ENCODE data around the gene PXYLP1.
A peak's percentile ranks its signal among the peaks of the same experiment; 100 is the strongest.

Gene PXYLP1

DNA sequence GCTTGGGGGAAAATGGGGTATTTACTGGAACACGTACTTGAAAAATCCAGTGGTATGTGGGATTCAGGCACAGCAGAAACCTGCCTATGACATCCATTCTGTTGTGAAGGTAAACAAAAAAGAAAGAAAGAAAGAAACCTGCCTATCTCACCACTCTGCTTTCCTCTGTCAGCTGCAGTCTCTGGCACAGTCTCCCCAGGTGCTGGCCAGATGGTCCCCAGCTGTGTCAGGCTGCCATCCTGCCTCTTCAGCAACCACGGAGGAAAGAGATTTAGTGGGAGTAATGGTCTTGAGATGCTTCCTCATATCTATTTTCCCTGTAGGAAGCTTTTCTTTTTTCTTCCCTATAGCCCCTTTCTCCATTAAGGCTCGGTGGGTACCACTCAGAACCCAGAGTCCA is 2.5 kb upstream of the PXYLP1 start:
- Histone ChIP-seq H3K27me3 (ENCODE audit: low read depth, low read length) (no peaks in the 10 kb centered on the region), H3K4me3 (ENCODE audit: low read depth in 1 of 2, low read length in 2 of 2) (no peak overlapping the region), H3K9me3 (ENCODE audit: control insufficient read depth in 1 of 2, low read length in 2 of 2) (no peaks in the 10 kb centered on the region), H3K36me3 (ENCODE audit: control insufficient read depth in 1 of 2, insufficient read depth in 2 of 2, low read length in 2 of 2) (no peaks in the 10 kb centered on the region), H3K4me1 (ENCODE audit: control insufficient read depth in 1 of 2, insufficient read depth in 2 of 2, low read length in 2 of 2) (peaks cover 3 to 8% of the 10 kb centered on the region in 2 donors), H3K27ac (ENCODE audit: low read length) (no peak overlapping the region)

DNA sequence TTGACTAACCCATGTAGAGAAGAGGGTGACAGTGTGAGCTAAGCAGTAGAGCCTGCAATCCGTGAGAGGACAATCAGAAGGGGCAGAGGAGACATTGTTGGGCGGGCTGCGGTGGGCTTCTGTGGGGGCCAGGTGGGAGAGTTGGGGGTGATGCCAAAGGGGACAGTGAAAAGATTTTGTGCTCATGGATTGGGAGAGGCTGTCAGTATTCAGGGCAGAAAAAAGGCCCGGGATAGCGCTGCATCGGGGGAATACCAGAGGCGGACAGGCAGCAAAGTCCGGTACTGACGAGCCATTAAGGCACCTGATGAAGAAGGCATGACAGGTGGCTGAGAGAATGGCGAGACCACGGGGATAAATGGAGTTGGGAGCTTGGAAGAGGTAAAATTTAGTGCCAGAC is 1.3 kb upstream of the PXYLP1 start:
- no peak overlapping the region for H3K4me3 ChIP-seq (ENCODE audit: low read depth in 1 of 2, low read length in 2 of 2)
- no peaks in the 10 kb centered on the region for H3K27me3 ChIP-seq (ENCODE audit: low read depth, low read length)
- H3K36me3 ChIP-seq (ENCODE audit: control insufficient read depth in 1 of 2, insufficient read depth in 2 of 2, low read length in 2 of 2): no peaks in the 10 kb centered on the region
- H3K9me3 ChIP-seq (ENCODE audit: control insufficient read depth in 1 of 2, low read length in 2 of 2): no peaks in the 10 kb centered on the region
- H3K4me1 ChIP-seq (ENCODE audit: control insufficient read depth in 1 of 2, insufficient read depth in 2 of 2, low read length in 2 of 2): peaks cover 3 to 8% of the 10 kb centered on the region in 2 donors
- H3K27ac ChIP-seq (ENCODE audit: low read length): no peak overlapping the region

DNA sequence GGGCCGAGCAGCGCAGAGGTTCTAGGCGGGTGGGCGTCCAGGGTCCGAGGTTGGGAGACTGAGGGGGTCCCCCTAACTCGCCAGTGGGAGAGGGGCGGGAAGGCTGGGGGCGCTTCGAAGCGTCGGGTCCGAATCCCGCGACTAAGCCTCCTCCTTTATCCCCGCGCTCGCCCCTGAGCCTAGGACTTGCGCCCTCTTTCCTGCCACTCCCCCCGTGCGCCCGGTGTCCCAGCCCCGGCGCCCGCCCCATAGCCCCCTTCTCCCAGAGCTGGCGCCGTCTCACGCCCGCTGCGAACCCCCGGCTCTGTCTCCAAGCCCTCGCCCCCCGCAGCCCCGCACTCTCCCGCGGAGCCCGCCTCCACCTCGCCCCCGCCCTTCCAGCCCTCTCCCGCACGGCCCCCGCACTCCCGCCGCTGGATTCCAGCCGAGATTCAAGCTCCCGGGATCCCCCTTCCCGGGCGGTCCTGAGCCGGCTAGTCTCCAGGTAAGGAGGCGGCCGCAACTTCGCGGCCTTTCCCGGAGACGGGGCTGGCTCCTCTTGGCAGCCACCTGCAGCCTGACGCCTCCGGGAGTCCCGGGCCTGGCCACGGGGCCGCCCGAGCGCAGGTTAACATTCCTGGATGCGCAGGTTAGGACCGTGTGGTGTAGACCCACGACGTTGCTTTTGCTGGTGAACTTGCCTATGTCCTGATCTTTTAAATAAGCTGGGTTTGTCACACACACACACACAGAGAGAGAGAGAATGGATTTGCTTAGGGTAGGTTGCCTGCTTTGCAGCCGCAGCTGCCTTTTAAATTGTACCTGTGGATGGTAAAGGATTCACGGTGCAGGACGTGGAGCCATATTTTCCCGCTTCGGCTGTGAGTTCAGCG is 563 bp downstream of the PXYLP1 start:
- Histone ChIP-seq H3K36me3 (ENCODE audit: control insufficient read depth in 1 of 2, insufficient read depth in 2 of 2, low read length in 2 of 2) (no peaks in the 10 kb centered on the region), H3K4me3 (ENCODE audit: low read depth in 1 of 2, low read length in 2 of 2) (peak overlapping the region; percentile 52 to 71), H3K9me3 (ENCODE audit: control insufficient read depth in 1 of 2, low read length in 2 of 2) (no peaks in the 10 kb centered on the region), H3K4me1 (ENCODE audit: control insufficient read depth in 1 of 2, insufficient read depth in 2 of 2, low read length in 2 of 2) (peaks cover 3 to 8% of the 10 kb centered on the region in 2 donors), H3K27ac (ENCODE audit: low read length) (no peak overlapping the region), H3K27me3 (ENCODE audit: low read depth, low read length) (no peaks in the 10 kb centered on the region)

DNA sequence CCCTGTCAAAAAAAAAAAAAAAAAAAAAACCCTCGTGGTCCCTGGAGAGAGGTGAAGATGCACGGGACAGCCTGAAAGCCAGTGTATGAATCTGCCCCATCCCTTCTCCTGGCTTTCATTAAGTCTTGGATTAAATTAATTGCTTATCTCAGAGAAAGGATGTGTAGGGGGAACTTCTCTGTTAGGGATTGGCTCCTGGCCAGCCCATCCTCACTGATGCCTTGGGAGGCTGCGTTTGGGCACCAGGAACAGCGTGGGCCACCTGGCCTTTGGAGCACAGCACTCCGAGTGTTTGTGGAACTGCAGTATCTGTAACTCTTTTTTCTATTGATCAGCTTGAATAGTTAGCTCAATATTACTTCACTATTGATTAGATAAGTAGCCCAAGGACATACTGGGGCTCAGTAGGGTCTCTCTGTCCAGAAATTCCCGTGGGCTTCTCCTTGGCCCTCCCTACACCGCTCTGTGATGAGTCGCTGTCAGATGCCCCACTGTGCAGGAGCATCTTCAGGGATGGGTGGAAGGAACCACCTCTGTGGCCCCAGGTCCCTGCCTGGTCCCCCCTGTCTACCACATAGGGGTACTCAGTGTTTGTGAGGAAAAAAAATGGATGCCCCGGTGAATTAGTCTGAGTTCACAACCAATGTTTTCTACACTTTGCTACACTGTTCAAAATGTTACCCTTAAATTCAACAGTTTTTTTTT is 2.0 kb downstream of the PXYLP1 start:
- H3K36me3 ChIP-seq (ENCODE audit: control insufficient read depth in 1 of 2, insufficient read depth in 2 of 2, low read length in 2 of 2): no peaks in the 10 kb centered on the region
- H3K4me1 ChIP-seq (ENCODE audit: control insufficient read depth in 1 of 2, insufficient read depth in 2 of 2, low read length in 2 of 2): peaks cover 3 to 8% of the 10 kb centered on the region in 2 donors
- H3K27me3 ChIP-seq (ENCODE audit: low read depth, low read length): no peaks in the 10 kb centered on the region
- no peak overlapping the region for H3K4me3 ChIP-seq (ENCODE audit: low read depth in 1 of 2, low read length in 2 of 2)
- H3K9me3 ChIP-seq (ENCODE audit: control insufficient read depth in 1 of 2, low read length in 2 of 2): no peaks in the 10 kb centered on the region
- H3K27ac ChIP-seq (ENCODE audit: low read length): no peak overlapping the region

DNA sequence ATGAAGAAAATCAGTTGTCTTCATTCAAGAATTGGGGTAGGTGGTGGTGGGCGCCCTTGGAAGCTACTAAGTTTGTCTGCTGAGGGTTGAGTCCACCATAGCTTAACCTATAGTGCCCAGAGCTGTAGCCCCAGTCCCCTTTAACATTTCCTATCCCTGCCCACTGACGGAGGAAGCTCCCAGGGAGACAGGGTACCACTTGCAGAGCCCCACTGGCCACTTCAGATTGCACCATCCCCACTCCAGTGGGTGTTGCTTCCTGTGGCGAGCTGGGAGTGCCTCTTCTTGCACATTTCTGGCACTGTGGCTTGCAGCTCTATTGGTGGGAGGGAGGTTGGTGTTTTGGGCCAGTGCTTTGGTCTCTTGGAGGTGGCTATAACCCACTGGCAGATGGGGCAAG is 2.7 kb downstream of the PXYLP1 start:
- Histone ChIP-seq H3K27ac (ENCODE audit: low read length) (no peak overlapping the region), H3K27me3 (ENCODE audit: low read depth, low read length) (no peaks in the 10 kb centered on the region), H3K9me3 (ENCODE audit: control insufficient read depth in 1 of 2, low read length in 2 of 2) (no peaks in the 10 kb centered on the region), H3K4me3 (ENCODE audit: low read depth in 1 of 2, low read length in 2 of 2) (no peak overlapping the region), H3K4me1 (ENCODE audit: control insufficient read depth in 1 of 2, insufficient read depth in 2 of 2, low read length in 2 of 2) (peaks cover 3 to 8% of the 10 kb centered on the region in 2 donors), H3K36me3 (ENCODE audit: control insufficient read depth in 1 of 2, insufficient read depth in 2 of 2, low read length in 2 of 2) (no peaks in the 10 kb centered on the region)

DNA sequence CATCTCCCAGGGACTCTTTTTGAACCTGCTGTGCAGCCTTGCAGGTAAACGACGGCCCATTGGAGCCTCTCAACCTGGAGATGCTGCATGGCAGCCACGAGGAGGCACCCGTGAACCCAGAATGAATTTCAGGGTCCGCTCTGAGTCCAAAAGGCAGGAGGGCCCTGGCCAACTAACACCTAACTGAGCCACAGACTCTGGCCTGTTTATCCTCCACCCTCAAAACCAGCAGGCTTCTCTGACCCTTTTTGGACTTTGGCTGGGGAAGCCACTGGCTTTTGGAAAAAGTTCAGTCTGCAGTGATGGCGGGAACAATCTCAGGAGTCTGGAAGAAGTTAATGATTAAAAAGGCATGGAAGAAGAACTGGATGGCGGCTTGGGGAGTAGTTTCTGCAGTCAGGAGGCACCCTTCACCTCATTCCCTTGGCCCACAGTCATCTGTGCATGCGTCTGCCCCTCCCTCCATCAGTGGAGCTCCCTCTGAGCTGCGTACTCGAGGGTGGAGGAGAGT is 4.1 kb downstream of the PXYLP1 start:
- Histone ChIP-seq H3K27ac (ENCODE audit: low read length) (no peak overlapping the region), H3K9me3 (ENCODE audit: control insufficient read depth in 1 of 2, low read length in 2 of 2) (no peaks in the 10 kb centered on the region), H3K4me1 (ENCODE audit: control insufficient read depth in 1 of 2, insufficient read depth in 2 of 2, low read length in 2 of 2) (peaks cover 3 to 4% of the 10 kb centered on the region in 2 donors), H3K36me3 (ENCODE audit: control insufficient read depth in 1 of 2, insufficient read depth in 2 of 2, low read length in 2 of 2) (no peaks in the 10 kb centered on the region), H3K4me3 (ENCODE audit: low read depth in 1 of 2, low read length in 2 of 2) (no peak overlapping the region), H3K27me3 (ENCODE audit: low read depth, low read length) (no peaks in the 10 kb centered on the region)

DNA sequence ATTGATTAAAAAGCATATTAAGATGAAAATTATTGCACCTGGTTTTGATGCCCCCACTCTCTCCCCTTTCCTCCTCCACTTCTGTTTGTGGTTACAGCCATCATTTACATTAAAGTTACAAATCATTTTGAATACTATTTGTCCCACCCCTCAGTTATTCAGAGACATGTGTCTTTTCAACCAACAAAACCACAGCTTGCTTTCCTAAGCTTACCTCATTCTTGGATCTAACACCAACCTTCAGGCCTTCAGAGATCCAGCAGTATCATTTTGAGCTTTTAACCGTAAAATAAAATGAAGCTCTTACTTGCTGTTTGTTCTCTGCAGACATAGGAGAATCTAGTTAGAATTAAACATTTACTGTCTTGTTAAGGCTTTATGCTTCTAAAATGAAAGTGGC is 4.7 kb downstream of the PXYLP1 start:
- Histone ChIP-seq H3K27me3 (ENCODE audit: low read depth, low read length) (no peaks in the 10 kb centered on the region), H3K9me3 (ENCODE audit: control insufficient read depth in 1 of 2, low read length in 2 of 2) (no peaks in the 10 kb centered on the region), H3K4me1 (ENCODE audit: control insufficient read depth in 1 of 2, insufficient read depth in 2 of 2, low read length in 2 of 2) (peaks cover 2 to 3% of the 10 kb centered on the region in 2 donors), H3K27ac (ENCODE audit: low read length) (no peak overlapping the region), H3K36me3 (ENCODE audit: control insufficient read depth in 1 of 2, insufficient read depth in 2 of 2, low read length in 2 of 2) (no peaks in the 10 kb centered on the region), H3K4me3 (ENCODE audit: low read depth in 1 of 2, low read length in 2 of 2) (no peak overlapping the region)

DNA sequence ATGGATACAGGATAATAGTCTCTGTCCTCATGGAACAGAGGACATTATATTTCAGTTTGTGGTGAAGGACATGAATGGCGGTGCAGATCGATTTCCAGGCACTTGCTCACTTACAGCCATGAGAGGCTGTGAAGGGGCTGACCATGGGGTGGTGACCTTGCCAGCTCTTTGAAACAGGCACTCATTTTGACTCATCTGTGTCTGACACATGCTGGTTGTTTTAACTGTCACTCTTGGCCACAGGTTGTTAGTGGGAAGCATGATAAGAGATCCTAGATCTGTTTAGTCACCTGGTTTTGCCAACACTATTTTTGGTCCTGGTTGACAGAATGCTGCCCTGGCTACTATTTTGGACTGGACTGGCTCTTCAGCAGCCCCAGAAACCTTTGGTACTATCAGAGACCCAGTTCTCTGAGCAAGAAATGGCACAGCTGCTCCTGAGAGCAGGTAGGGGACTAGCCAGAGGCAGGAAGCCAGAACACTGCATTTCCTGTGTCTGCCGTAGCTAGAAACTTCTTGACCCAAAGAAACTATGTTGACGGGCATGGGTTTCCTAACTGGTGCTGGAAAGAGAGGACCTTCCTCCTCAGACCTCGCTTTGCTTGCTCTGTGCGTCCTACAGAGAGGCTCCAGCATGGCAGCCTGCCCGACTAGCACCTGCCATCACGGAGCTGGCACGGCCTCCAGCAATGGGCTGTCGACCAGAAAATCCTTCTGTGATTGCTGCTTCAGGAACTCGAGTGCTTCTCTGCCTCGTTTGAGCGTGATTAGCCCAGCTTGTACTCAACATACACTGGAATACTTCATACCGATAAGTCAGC is 6.3 kb downstream of the PXYLP1 start:
- no peaks in the 10 kb centered on the region for H3K27me3 ChIP-seq (ENCODE audit: low read depth, low read length)
- H3K4me1 ChIP-seq (ENCODE audit: control insufficient read depth in 1 of 2, insufficient read depth in 2 of 2, low read length in 2 of 2): peaks cover 0 to 13% of the 10 kb centered on the region in 2 donors
- no peaks in the 10 kb centered on the region for H3K9me3 ChIP-seq (ENCODE audit: control insufficient read depth in 1 of 2, low read length in 2 of 2)
- H3K36me3 ChIP-seq (ENCODE audit: control insufficient read depth in 1 of 2, insufficient read depth in 2 of 2, low read length in 2 of 2): no peaks in the 10 kb centered on the region
- no peak overlapping the region for H3K4me3 ChIP-seq (ENCODE audit: low read depth in 1 of 2, low read length in 2 of 2)
- H3K27ac ChIP-seq (ENCODE audit: low read length): no peak overlapping the region

DNA sequence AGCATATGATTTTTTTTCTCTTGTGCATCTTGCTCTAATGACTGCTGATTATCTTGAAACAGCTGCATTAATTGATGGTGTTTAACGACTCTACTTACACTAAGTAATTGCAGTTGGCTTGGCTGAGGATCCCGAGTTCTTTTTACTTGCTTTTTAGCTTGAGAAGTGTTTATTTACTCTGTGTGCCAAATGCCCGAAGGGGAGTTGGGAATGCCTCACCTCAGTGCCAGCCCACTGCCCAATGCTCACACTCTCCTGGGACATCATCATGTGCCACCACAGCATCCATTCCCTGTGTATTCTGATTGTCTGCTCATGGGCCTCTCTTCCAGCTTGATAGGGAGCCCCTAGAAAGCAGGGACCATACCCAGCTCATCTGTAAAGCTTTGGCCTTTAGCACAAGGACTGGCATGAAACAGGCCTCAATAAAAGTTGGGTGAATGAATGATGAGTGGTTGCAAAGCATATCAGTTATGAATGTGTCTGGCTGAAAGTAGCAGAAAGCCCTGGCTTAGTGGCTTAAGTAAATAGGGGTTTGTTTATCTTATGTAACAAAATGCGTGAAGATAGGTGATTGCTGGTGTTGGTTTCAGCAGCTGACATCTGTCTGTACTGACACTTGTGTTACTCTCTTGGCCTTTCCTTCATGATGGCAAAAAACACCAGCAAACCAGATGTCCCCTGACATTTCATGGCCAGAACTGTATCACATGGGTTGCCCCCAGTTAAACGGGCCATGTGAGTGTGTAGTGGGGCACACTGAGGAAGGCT is 8.1 kb downstream of the PXYLP1 start:
- peaks cover 0 to 13% of the 10 kb centered on the region in 2 donors for H3K4me1 ChIP-seq (ENCODE audit: control insufficient read depth in 1 of 2, insufficient read depth in 2 of 2, low read length in 2 of 2)
- no peaks in the 10 kb centered on the region for H3K27me3 ChIP-seq (ENCODE audit: low read depth, low read length)
- no peak overlapping the region for H3K27ac ChIP-seq (ENCODE audit: low read length)
- H3K36me3 ChIP-seq (ENCODE audit: control insufficient read depth in 1 of 2, insufficient read depth in 2 of 2, low read length in 2 of 2): no peaks in the 10 kb centered on the region
- H3K9me3 ChIP-seq (ENCODE audit: control insufficient read depth in 1 of 2, low read length in 2 of 2): no peaks in the 10 kb centered on the region
- no peak overlapping the region for H3K4me3 ChIP-seq (ENCODE audit: low read depth in 1 of 2, low read length in 2 of 2)

DNA sequence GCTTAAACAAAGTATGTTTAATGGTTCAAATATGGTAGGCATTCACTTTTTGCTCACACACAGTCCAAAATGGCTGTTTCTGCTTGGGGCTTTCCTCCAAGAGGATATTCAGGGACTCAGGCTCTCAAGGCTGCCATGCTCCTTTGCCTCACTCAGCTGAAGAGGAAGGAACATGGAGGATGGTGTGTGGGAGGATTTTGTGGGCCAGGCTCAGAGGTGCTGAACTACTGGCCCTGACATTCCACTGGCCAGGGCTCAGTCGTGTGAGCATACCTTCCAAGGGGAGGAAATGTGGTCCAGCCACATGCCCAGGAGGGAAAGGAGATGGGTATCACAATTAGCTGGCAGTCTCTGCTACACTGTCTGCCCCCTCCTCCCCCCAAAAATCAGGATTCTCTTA is 8.7 kb downstream of the PXYLP1 start:
- no peaks in the 10 kb centered on the region for H3K27me3 ChIP-seq (ENCODE audit: low read depth, low read length)
- H3K9me3 ChIP-seq (ENCODE audit: control insufficient read depth in 1 of 2, low read length in 2 of 2): no peaks in the 10 kb centered on the region
- H3K4me1 ChIP-seq (ENCODE audit: control insufficient read depth in 1 of 2, insufficient read depth in 2 of 2, low read length in 2 of 2): peaks cover 0 to 13% of the 10 kb centered on the region in 2 donors
- no peak overlapping the region for H3K4me3 ChIP-seq (ENCODE audit: low read depth in 1 of 2, low read length in 2 of 2)
- no peak overlapping the region for H3K27ac ChIP-seq (ENCODE audit: low read length)
- no peaks in the 10 kb centered on the region for H3K36me3 ChIP-seq (ENCODE audit: control insufficient read depth in 1 of 2, insufficient read depth in 2 of 2, low read length in 2 of 2)

Data from muscle layer of duodenum (tissue), 2 donors.